NCI-H82 treated with DMSO at 0.1 percent for 48 hours (cell line): Measurements from ENCODE around the gene KRI1.

Experiments used
- DNase-seq: peaks from one replicate; lab custom pipeline; 2025; ENCODE audit not compliant: unreplicated experiment; lab: John Stamatoyannopoulos, UW

The KRI1 gene

GRCh38 chr19:10518444-10519361 is 47.1 kb downstream of the KRI1 start:
- no peak for DNase-seq

DNA sequence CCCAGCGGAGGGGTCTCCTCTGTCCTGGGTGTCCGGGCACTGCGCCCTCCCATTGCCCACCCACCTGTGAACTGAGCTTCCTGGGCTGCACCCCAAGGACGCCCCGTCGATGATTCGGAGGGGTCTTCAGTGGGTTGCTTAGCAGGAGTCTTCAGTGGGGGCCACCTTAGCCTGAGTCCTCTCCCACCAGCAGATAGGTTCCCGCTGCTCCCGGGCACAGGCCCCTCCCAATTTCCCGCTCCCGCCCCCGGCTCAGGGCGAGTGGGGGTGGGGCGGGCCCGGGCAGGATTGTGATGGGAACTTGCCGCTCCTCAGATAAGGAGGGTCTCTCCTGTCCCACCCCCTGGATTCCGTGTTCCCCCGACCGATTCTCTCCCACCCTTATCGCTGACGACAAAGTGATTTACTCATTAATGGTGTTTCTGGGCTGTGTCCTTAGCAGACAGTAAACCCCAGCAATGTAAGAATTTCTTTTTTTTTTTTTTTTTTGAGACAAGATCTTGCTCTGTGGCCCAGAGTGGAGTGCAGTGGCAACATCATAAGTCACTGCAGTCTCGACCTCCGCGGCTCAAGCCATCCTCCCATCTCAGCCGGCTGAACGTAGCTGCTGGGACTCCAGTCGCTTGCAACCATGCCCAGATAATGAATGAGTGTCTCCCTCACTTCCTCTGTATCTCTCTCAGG is 47.9 kb downstream of the KRI1 start:
- no peak for DNase-seq

- DNase-seq: no peak
These were observed 48.5 kb downstream of the KRI1 start, which contains the start of gene S1PR5 for GRCh38 chr19:10517361-10517759. TSS of gene S1PR5 (minus strand) at chr19:10517447. CDS start at chr19:10515011, 2,436 bp downstream.

DNA sequence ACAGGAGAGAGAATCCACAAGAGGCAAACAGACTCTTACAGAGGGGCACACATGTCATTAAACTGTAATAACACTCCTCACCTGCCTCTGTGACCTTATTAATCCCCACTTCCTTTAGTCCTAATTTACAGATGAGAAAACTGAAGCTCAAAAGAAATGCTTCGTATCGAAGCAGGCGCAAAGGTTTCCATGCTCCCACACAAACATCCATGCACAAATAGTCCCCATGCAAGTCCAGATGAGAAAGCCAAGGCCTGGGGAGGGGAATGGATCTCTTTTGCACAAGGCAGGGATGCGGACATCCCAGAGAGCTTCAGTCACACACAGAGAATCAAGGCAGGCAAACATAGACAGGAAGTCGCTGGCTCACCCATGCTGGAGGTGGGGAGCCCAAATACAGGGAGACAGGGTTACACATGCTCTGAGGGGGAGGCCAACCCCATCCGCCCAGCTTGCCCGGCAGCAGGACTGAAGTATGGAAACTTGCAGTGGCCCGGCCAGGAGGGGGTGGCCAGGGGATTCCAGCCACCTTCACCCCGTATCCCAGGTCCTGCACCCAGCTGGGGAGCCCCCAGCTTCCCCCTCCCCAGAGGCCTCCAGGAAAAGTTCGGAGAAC is 49.0 kb downstream of the KRI1 start:
- DNase-seq: no peak

DNA sequence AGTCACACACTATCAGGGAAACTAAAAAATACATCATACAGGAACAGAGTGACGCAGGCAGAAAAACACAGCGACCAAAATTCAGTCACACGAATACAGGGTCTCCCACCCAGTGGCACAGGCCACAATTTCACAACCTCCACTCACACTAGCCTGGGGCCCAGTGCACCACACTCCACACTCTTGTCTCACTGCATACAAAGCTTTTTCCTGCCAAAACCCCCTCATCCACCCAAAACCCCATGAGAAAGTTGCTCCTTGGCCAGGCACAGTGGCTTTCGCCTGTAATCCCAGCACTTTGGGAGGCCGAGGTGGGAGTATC is 49.8 kb downstream of the KRI1 start:
- DNase-seq: no peak

DNA sequence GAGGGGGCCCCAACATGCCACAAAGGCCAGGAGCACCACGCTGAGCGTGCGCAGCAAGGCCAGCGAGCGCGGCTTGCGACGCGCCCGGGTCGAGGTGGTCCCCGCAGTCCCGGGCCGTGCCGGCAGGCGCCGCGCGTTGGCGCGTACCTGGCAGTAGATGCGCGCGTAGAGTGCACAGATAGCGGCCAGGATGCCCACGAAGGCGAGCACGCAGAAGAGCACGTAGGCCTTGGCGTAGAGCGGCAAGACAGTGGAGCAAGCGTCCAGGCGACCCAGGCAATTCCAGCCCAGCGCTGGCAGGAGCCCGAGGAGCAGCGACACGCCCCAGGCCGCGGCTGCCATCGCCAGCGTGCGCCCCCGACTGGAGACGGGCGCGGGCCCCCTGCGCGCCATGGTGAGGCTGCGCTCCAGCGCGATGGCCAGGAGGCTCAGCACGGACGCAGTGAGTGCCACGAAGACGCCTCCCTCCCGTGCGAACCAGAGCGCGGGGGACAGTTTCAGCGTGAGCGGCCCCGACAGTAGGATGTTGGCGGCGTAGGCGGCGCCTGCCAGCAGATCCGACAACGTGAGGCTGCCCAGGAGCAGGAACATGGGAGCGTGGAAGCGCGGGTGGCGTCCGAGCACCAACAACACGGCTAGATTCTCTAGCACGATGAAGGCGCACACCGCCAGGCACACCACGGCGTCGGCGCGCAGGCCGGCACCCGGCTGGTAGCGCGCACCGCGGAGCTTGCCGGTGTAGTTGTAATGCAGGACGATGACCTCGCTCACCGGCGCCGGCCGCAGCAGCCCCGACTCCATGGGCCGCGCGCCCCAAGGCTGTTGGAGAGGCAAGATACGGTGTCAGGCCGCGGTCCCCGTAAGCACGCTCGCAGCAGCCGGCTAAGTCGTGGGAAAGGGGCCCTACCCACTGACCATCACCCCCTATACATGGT is 51.3 kb downstream of the KRI1 start:
- DNase-seq: no peak

- no peak for DNase-seq
These were observed 52.6 kb downstream of the KRI1 start for GRCh38 chr19:10513223-10513622.

GRCh38 chr19:10510301-10510802 is 55.5 kb downstream of the KRI1 start:
- no peak for DNase-seq

- no peak for DNase-seq
These were observed 57.1 kb downstream of the KRI1 start for GRCh38 chr19:10508707-10509106.

GRCh38 chr19:10508036-10508435 is 57.8 kb downstream of the KRI1 start:
- DNase-seq: no peak

DNA sequence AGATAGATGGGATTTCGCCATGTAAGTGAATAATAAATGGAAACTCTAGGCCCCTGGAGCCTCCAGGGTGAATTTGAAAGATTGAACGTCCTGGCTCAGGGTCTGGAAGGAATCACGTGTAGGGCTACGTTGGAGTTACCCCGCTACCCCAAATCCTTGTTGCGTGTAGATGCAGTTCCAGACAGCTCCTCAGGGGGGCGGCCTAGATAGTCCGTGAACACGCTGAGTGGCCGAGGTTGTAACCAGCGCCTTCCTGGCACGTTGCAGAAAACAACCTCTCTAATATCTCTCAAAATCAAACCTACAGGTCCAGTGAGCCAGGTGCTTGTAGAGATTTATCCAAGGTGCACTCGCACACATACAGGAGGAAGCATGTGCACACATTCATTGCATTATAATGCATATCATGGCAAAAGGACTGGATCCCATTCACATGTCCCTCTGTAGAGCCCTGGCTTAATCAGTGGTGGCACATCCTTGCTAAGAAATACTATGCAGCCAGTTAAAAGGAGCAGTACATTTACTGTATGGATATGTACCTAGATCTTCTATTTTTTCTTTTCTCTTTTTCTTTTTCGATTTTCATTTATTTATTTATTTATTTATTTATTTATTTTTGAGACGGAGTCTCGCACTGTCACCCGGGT is 60.1 kb downstream of the KRI1 start:
- no peak for DNase-seq
